COLO668 (cell line): ENCODE results near the gene TJAP1.

Experiments used
- DNase-seq: peaks from one replicate; lab custom pipeline; 2025; ENCODE audit not compliant: unreplicated experiment; lab: John Stamatoyannopoulos, UW

Gene TJAP1, protein sequence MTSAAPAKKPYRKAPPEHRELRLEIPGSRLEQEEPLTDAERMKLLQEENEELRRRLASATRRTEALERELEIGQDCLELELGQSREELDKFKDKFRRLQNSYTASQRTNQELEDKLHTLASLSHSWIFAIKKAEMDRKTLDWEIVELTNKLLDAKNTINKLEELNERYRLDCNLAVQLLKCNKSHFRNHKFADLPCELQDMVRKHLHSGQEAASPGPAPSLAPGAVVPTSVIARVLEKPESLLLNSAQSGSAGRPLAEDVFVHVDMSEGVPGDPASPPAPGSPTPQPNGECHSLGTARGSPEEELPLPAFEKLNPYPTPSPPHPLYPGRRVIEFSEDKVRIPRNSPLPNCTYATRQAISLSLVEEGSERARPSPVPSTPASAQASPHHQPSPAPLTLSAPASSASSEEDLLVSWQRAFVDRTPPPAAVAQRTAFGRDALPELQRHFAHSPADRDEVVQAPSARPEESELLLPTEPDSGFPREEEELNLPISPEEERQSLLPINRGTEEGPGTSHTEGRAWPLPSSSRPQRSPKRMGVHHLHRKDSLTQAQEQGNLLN

DNA sequence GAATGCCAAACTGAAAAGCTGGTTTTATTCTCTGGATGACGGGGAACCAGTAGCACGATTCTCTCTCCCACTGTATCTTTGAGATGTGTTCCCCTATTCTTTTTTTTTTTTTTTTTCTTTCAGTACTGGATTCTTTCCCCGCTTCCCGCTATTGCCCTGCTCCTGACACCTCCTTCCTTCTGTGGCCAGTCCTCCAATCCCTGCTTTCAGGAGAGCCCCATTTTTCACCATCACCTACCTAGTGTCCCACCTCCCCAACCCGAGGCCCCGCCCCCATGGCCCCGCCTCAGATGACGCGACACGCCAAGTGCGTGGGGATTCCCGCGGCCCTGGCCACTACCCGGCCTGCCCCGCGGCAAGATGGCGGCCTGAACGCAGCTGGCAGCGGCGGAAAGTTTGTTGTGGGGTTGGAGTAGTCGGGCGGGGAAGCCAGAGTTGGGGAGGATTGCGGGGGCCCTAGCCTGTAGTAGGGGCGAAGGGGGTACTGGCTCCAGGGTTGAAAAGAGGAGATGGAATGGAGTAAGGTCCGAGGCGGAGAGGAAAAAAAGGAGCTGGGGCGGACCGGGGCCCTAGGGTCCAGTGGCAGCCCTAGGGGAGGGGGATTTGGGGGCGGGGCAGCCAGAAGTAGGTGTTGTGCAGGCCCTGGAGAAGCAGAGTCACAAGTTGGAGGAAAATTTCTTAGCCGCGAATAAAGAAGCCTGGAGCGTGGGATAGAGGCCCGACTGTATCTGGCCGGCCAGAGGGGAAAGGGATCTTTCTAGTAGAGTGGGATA, at the start of gene TJAP1:
TSS of gene TJAP1 (plus strand) at position 336 of the 773 bp plus-strand sequence. CDS start 21,432 bp downstream, outside the sequence.
- peak; percentile 88 for DNase-seq

DNA sequence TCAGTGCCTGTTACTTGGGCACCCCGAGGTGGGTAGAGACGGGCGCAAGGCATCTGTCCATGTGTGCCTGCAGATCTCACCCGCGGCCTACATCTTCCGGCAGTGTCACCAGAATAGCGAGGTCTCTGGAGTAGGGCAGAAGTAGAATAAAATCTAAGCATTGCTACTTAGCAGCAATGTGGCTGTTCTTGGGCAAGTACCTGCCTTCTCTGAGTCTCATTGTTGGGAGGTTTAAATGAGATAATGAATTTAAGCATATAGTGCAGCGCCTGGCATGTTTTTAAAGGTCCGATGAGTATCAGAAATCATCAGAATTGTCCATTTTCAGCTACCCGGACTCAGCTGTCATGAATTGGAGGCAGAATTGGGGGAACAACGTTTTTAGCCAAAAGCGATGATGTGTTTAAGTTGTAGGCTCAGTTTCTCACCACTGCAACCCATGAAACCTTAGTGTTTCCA, 49.2 kb upstream of the TJAP1 start:
- DNase-seq, result no peak

DNA sequence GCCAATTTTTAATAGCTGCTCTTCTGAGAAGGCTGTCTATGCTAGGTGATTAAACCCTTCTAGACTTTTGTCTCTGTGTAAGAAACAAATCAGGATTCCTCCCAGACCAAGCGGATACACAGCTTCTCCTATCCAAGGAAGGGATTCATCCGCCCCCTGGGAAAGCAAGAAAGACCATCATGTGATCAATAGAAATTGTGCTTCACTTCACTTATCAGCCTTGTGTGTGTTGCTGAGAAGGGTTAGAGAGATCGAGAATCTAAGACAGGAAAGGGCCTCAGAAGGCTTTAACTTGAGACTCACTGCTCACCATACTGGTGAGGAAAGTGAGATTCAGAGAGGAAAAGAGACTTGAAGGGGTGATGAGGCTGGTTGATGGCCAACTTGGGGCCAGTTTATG, 48.5 kb upstream of the TJAP1 start:
- DNase-seq, result no peak

DNA sequence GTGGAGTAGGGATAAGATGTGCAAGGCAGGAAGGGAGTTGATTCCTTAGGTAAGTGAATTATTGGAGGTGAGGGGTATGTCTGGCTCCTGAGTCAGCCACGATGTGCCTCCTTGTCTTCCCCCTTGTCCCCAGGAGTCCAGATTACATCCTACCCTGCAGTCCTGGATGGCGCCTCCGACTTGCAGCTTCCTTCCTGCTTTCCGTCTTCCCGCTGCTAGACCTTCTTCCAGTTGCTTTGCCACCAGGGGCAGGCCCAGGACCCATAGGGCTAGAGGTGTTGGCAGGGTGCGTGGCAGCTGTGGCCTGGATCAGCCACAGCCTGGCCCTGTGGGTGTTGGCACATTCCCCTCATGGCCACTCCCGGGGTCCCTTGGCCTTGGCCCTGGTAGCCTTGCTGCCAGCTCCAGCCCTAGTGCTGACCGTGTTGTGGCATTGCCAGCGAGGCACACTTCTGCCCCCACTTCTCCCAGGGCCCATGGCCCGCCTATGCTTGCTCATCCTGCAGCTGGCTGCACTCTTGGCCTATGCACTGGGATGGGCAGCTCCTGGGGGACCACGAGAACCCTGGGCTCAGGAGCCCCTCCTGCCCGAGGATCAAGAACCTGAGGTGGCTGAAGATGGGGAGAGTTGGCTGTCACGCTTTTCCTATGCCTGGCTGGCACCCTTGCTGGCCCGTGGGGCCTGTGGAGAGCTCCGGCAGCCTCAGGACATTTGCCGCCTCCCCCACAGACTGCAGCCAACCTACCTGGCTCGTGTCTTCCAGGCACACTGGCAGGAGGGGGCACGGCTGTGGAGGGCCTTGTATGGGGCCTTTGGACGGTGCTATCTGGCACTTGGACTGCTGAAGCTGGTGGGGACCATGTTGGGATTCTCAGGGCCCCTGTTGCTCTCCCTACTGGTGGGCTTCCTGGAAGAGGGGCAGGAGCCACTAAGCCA, 45.1 kb upstream of the TJAP1 start:
- DNase-seq, result no peak

DNA sequence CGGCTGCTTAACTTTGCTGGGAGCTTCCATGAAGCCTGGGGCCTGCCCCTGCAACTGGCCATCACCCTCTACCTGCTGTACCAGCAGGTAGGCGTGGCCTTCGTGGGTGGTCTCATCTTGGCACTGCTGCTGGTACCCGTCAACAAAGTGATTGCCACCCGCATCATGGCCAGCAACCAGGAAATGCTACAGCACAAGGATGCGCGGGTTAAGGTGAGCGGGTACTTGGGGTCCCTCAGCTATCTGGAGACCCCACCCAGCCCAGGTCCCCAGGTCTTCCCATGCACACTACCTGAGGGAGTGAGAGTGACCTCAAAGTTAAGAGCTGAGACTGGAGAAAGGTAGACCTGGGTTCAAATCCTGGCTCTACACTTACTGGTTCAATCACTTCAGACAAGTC, 44.2 kb upstream of the TJAP1 start:
- no peak for DNase-seq

DNA sequence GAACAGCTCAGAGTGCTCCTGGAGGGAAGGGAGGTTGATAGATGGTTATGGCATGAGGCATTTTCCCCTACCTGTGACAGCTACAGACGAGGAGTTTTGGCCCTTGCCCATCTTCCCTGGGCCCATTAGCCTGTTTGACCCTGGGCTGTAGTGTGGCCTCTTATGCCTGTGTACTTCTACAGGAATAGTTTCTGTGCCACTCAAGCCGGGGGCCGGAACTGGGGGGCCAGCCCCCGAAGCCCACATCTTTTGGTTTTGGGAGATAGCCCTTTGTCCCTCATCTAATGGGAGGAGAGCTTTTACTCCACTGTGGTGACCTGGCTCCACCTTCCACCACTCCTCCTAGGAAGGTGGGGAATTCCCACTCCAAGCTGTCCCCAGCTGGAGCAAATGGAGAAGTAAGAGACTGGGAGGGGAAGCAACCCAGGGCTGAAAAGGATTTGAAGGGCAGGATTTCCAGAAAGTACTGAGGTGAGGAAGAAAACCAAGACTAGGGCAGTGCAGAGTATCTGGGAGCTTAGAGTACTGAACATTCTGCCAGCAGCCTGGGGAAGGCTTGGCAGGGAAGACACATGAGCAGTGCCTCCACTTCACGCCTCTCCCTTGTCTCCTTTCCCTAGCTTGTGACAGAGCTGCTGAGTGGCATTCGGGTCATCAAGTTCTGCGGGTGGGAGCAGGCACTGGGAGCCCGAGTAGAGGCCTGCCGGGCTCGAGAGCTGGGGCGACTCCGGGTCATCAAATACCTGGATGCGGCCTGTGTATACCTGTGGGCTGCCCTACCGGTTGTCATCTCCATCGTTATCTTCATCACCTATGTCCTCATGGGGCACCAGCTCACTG, 43.1 kb upstream of the TJAP1 start:
- DNase-seq, result no peak

DNA sequence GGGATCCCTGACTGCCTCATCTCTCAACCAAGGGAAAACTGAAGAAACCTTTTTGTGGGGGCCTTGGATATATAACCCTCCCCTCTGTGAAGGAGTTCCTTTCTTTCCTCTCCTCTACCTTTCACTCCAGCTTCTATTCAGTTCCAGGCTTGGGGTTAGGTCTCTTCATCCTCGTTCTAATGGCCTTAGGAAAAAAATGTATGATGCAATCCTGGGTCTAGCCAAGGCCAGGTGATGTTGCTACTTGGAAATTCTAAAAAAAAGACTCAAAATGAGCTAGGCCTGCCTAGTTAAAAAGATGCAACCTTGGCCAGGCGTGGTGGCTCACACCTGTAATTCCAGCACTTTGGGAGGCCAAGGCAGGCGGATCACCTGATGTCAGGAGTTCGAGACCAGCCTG, 42.4 kb upstream of the TJAP1 start:
- no peak for DNase-seq

DNA sequence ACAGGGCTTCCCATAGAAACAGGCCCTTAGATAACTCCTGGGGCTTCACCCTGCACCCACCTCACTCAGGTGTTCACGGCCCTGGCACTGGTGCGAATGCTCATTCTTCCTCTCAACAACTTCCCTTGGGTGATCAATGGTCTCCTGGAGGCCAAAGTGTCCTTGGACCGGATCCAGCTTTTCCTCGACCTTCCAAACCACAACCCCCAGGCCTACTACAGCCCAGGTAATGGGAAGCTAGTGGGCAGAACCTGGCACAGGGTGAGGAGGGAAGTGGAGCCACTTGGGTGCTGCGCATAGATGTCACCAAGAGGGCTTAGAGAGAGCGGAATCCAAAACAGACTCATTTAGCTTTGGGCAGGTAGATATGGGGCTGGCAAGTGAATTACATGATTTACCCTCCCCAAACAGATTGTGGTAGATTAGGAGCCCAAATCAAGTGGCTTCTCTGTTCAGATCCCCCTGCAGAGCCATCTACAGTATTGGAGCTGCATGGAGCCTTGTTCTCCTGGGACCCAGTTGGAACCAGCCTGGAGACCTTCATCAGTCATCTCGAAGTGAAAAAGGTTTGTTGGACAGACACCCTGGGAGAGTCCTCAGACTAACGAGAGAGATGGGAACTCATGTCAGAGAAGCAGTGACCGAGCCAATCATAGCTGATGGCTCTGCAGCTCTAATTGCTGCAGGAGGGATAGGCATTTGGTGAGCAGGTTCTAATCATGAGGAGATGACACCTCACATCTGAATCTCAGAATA, 41.5 kb upstream of the TJAP1 start:
- DNase-seq, result no peak

DNA sequence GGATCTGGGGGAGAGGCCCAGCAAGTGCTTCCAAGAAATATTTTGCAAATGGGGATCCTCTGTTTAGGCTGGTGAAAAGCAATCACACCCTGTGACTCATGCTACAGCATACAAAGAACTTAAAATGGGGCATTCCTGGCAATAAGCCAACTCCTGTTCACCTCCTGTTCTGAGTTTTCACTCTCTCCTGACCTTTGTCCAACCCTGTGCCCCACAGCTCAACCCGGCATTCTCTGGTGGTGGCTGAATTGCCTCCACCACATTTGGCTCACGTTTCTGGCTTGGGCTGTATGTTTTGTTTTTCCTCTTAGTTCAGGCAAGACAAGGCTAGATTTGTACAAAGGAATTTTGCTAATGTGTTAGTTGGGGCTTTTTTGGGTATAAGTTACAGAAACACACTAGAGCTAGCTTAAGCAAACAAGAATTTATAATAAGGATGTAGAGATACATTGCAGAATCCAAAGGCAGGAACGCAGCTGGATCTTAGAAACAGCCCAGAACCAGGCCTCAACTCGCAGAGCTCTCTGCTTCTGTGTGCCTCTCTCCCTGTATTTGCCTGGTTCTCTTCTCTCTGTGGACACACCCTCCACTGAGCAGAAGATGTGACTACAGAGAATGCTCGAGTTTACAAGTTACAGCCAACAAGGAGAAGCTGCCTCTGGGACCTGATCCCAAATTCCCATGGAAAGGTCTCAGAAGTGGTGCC, 40.6 kb upstream of the TJAP1 start:
- DNase-seq, result peak; percentile 37

DNA sequence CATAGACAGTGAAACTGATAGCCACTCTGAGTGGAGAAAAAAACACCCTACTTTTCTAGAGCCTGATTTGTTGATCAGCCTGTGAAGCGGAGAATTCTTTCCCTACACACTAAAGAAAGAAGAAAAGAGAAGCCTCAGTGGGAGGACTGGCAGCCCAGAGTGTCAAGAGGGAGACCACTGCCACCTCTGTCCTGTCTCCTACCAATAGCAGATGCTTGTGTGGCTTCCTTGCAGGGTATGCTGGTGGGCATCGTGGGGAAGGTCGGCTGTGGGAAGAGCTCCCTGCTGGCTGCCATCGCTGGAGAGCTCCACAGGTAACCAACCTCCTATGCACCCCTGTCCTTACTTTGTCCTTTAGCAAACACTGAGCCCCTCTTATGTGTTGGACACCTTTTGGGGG, 39.7 kb upstream of the TJAP1 start:
- no peak for DNase-seq

DNA sequence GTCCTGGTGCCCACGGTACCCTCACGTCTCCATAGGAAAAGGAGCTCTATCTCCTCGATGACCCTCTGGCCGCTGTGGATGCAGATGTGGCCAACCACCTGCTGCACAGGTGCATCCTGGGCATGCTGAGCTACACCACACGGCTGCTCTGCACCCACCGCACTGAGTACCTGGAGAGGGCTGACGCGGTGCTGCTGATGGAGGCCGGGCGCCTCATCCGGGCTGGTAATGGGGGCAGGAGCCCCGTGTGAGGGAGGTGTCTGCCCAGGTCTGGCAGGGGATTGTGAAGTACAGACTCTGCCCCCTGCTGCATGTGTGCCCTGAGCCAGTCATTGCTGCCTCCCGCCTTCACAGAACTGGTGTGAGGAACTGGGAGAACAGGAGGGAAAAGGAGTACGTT, 34.4 kb upstream of the TJAP1 start:
- no peak for DNase-seq

DNA sequence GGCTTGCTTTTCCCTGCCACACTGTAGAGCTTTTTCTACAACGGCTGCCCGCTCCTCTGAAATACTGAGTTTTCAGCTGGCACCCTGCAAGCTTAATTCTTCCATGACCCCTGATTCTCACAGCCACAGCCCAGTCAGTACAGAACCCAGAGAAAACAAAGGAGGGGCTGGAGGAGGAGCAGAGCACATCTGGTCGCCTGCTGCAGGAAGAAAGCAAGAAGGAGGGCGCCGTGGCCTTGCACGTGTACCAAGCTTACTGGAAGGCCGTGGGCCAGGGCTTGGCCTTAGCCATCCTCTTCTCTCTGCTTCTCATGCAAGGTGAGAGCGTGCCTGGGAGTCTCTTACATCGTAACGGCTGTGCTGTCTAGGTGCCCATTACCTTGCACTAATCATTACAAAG, 33.3 kb upstream of the TJAP1 start:
- DNase-seq, result no peak

DNA sequence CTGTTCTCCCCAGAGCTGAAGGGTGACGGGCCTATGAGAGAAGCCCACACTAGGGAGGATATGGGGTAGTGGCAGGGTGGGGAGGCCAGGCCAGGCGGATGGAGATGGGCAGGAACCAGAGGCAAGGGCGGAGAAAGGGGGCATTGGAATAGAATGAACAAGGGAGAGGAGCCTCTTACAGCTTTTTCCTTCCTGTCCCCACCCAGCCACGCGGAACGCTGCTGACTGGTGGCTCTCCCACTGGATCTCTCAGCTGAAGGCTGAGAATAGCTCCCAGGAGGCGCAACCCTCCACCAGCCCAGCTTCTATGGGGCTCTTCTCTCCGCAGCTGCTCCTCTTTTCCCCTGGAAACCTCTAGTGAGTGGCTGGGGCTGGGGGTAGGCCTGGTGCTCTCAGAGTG, 32.8 kb upstream of the TJAP1 start:
- no peak for DNase-seq

DNA sequence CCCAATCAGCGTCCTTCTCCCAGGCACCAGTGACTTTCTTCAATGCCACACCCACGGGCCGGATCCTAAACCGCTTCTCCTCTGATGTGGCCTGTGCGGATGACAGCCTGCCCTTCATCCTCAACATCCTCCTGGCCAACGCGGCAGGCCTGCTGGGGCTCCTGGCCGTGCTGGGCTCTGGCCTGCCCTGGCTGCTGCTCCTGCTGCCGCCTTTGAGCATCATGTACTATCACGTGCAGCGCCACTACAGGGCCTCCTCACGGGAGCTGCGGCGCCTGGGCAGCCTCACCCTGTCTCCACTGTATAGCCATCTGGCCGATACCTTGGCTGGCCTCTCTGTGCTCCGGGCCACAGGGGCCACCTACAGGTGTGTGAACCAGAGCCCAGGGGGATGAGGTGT, 31.8 kb upstream of the TJAP1 start:
- DNase-seq, result no peak

DNA sequence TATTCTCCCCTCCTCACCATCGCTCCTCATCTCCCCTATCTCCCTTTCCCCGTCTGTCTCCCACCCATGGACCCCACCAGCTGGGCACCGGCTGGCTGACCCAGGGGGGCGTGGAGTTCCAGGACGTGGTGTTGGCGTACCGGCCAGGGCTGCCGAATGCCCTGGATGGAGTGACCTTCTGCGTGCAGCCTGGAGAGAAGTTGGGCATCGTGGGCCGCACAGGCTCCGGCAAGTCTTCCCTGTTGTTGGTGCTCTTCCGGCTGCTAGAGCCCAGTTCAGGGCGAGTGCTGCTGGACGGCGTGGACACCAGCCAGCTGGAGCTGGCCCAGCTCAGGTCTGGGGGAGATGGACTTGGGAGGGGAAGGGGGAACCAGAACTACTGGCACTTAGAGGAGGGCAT, 29.8 kb upstream of the TJAP1 start:
- DNase-seq, result no peak

DNA sequence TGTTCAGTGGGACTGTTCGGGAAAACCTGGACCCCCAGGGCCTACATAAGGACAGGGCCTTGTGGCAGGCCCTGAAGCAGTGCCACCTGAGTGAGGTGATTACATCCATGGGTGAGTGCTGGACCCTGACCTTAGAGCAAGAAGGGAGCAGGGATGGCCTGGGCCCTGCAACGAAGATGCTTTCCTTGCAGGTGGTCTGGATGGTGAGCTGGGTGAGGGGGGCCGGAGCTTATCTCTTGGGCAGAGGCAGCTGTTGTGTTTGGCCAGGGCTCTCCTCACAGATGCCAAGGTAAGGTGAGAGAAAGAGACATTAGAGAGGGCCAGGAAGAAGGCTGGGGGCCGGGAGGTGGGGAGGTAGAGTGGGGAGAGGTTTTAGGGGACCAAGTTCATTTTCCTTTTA, 28.5 kb upstream of the TJAP1 start:
- DNase-seq, result no peak

DNA sequence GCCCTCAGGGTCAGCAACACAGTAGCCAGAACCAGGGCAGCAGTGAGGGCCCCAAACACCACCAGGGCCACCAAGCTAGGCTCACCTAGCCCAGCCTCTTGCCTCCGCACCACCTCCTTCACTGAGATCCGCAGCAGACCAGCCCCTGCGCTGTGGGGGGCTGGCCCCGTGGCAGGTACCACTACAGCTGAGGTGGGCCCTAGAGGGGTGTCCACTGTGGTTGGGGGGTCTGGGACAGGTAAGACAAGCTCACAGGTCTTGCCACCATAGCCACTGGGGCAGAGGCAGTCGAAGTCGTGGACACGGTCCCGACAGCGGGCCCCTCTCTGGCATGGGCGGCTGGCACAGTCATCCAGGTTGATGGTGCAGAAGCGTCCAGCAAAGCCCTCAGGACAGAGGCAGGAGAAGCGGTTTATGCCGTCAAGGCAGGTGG, 26.7 kb upstream of the TJAP1 start:
- DNase-seq, result no peak

DNA sequence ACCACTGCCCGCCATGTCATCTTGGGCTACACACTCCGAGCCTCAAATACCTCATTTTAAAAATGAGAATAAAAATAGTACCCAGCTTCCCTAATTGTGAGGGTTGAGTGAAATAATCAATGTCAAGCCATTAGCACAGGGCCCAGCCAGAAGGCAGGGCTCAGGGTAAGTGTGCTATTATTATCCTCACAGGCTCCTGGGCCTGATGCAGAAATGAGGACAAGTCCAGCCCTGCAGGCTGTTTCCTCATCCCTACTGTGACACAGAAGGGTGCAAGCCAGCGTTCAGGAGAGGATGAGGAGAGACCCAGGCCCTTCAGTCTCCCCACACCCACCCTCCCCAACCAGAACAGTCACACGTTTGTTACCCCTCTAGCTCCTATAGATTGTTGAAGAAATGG, 26.0 kb upstream of the TJAP1 start:
- no peak for DNase-seq

DNA sequence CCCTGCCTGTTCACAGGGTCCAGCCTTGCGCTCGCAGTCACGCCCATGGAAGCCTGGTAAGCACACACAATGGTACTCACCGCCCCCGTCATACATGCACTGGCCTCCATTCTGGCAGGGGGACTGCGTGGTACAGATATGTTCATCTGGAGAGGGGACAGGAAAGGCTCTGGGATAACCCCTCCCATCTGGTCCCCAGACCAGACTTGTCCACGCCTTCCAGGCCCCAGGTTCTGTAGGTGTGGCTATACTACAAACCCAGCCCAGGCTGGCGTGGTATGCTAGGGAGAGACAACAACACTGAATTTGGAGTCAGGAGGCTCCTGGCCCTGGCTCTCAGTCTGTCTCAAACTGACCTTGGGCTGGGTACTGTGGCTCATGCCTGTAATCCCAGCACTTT, 25.4 kb upstream of the TJAP1 start:
- no peak for DNase-seq
